Ishikawa (cell line): Measurements from ENCODE around the gene KRTAP9-4.

ENCODE experiments used
- CEBPB ChIP-seq: IDR thresholded peaks from 2 replicates; pipeline ENCODE4 v1.6.1; 2012
- CREB1 ChIP-seq: IDR thresholded peaks from 2 replicates; pipeline ENCODE4 v1.6.1; 2012; ENCODE audit warnings: low read depth
- EP300 ChIP-seq: IDR thresholded peaks from 2 replicates; pipeline ENCODE4 v1.6.1; 2012; ENCODE audit warnings: borderline replicate concordance
- FOXM1 ChIP-seq: IDR thresholded peaks from 2 replicates; pipeline ENCODE4 v1.6.1; 2012; ENCODE audit warnings: low read depth, borderline replicate concordance
- NFIC ChIP-seq: IDR thresholded peaks from 2 replicates; pipeline ENCODE4 v1.6.1; 2012
- RAD21 ChIP-seq: IDR thresholded peaks from 2 replicates; pipeline ENCODE4 v1.6.1; 2012; ENCODE audit warnings: low read depth
- REST ChIP-seq: IDR thresholded peaks from 2 replicates; pipeline ENCODE4 v1.6.1; 2012; ENCODE audit warnings: low read depth, mild to moderate bottlenecking
- TAF1 ChIP-seq: IDR thresholded peaks from 2 replicates; pipeline ENCODE4 v1.6.1; 2012; ENCODE audit warnings: low read depth, mild to moderate bottlenecking
- TCF12 ChIP-seq: IDR thresholded peaks from 2 replicates; pipeline ENCODE4 v1.6.1; 2012; ENCODE audit warnings: low read depth
- USF1 ChIP-seq: IDR thresholded peaks from 2 replicates; pipeline ENCODE4 v1.6.1; 2012
- YY1 ChIP-seq: IDR thresholded peaks from 2 replicates; pipeline ENCODE4 v1.6.1; 2012; ENCODE audit warnings: low read depth
- ZBTB7A ChIP-seq: IDR thresholded peaks from 2 replicates; pipeline ENCODE4 v1.6.1; 2012; ENCODE audit warnings: low read depth
- TF ChIP-seq, protein P1 (sequence below): IDR thresholded peaks from 2 replicates; pipeline ENCODE4 v1.6.1; 2012

DNA sequence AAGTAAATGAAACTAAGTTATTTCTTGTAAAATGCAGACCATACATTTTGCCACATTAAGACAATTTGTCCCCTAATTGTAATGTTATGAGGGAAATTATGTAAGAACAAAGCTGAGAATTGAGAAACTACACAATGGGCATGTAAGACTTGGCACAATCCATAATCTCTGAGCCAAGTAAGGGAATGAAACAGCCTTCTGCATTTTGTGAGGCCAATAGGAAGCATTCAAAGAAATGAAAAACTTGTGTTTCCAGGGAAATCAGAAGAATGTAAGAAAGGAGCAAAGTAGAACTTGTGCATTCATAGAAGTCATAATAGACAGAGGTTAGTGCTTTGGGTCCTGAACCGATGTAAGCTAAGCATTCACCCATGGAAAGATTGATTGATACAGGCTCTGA lies 1.8 kb downstream of the KRTAP9-4 start:
- TF ChIP-seq EP300: no peak
- TF ChIP-seq CEBPB: no peak
- TF ChIP-seq RAD21: no peak
- TF ChIP-seq TAF1: no peak
- no peak for TF ChIP-seq ZBTB7A
- TF ChIP-seq USF1: no peak
- TF ChIP-seq REST: no peak
- no peak for TF ChIP-seq YY1
- no peak for TF ChIP-seq FOXM1
- no peak for TF ChIP-seq NFIC
- no peak for TF ChIP-seq CREB1
- TF ChIP-seq, protein P1, sequence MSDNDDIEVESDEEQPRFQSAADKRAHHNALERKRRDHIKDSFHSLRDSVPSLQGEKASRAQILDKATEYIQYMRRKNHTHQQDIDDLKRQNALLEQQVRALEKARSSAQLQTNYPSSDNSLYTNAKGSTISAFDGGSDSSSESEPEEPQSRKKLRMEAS: no peak
- no peak for TF ChIP-seq TCF12
